Measurements from ENCODE around the gene GIT2.

DNA sequence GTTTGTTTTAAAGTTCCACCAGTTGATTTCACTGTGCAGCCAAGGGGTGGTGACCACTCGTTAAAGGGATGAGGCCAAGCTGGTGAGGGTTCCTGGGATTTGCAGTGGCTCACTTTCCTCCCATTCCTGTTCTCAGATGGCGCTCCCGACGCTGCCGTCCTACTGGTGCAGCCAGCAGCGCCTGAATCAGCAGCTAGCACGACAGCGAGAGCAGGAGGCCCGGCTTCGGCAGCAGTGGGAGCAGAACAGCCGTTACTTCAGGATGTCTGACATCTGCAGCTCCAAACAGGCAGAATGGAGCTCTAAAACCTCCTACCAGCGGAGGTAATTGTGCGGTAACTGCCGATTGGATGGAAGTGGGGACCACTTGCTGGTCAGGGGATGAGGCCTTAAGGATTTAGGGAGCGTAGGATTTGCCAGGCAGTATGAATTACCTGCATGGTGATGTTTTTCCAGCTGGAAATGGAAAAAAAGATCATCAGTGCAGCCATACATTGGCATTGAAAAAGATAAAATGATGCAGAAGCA lies 93.2 kb downstream of the GIT2 start:
- TF ChIP-seq POLR2AphosphoS5 (IDR thresholded peaks at IDR 0.05; ENCODE audit: borderline replicate concordance, low read depth, low read length) (no peak), EZH2 (IDR thresholded peaks at IDR 0.05) (no peak), FOXP2 (optimal IDR thresholded peaks at IDR 0.05; ENCODE audit: control extremely low read depth, extremely low read length, insufficient read depth) (no peak)
